SU-DHL-6 (cell line): ENCODE measurements around the gene ADAM8.

Experiments
- H2AFZ ChIP-seq: fragments of 200-600 bp; sonication (generic); 2 replicates; pipeline ENCODE4 v1.6.1; 2014; ENCODE audit warnings: low read depth, mild to moderate bottlenecking, moderate library complexity, mixed read lengths, antibody characterized with exemption, low read length; ENCODE audit not compliant: severe bottlenecking
- H3F3A ChIP-seq: fragments of 200-600 bp; shearing (Covaris generic); 2 replicates; pipeline ENCODE4 v1.6.0; 2016; ENCODE audit warnings: antibody characterized with exemption, mild to moderate bottlenecking; ENCODE audit not compliant: insufficient read depth
- H3K27ac ChIP-seq: fragments of 200-600 bp; sonication (generic); 2 replicates; pipeline ENCODE4 v1.5.1; 2016; ENCODE audit warnings: low read depth, mild to moderate bottlenecking, low read length, moderate library complexity, mixed read lengths
- H3K27me3 ChIP-seq: fragments of 200-600 bp; sonication (generic), shearing (Covaris generic); 2 replicates; pipeline ENCODE4 v1.6.0; 2014; ENCODE audit warnings: mild to moderate bottlenecking, low read length
- H3K36me3 ChIP-seq: fragments of 200-600 bp; sonication (generic); 2 replicates; pipeline ENCODE4 v1.6.1; 2014; ENCODE audit warnings: mild to moderate bottlenecking, low read length, mixed read lengths
- H3K4me2 ChIP-seq: fragments of 300-600, 200-600 bp; shearing (Covaris generic), sonication (generic); 2 replicates; pipeline ENCODE4 v1.6.0; 2014; ENCODE audit warnings: low read length, low read depth, mild to moderate bottlenecking; ENCODE audit not compliant: poor library complexity, severe bottlenecking
- H3K4me3 ChIP-seq: fragments of 200-600 bp; sonication (generic); 2 replicates; pipeline ENCODE4 v1.5.1; 2014; ENCODE audit warnings: antibody characterized with exemption, low read length, mild to moderate bottlenecking, mixed read lengths; ENCODE audit not compliant: insufficient read depth, poor library complexity, severe bottlenecking
- H3K79me2 ChIP-seq: fragments of 200-600 bp; sonication (generic); 2 replicates; pipeline ENCODE4 v1.6.1; 2014; ENCODE audit warnings: mild to moderate bottlenecking, low read length, moderate library complexity; ENCODE audit not compliant: insufficient read depth
- H3K9ac ChIP-seq: fragments of 200-600 bp; sonication (generic); 2 replicates; pipeline ENCODE4 v1.7.0; 2014; ENCODE audit warnings: mild to moderate bottlenecking, low read length
- H3K9me2 ChIP-seq: fragments of 200-600 bp; sonication (generic); replicated peaks from 2 replicates; pipeline ENCODE4 v1.6.1; 2014; ENCODE audit warnings: low read length; ENCODE audit not compliant: insufficient read depth
- H3K9me3 ChIP-seq: fragments of 200-600 bp; sonication (generic); 2 replicates; pipeline ENCODE4 v1.6.1; 2014; ENCODE audit warnings: low read length, mixed read lengths; ENCODE audit not compliant: insufficient read depth
- H4K20me1 ChIP-seq: fragments of 200-600 bp; sonication (generic); 2 replicates; pipeline ENCODE4 v1.6.1; 2014; ENCODE audit warnings: low read depth, mild to moderate bottlenecking, antibody characterized with exemption, low read length, moderate library complexity, mixed read lengths
- CTCF ChIP-seq: fragments of 200-600 bp; sonication (generic); IDR thresholded peaks from one replicate; pipeline ENCODE4 v1.5.1; 2017; ENCODE audit warnings: antibody characterized with exemption, mild to moderate bottlenecking, low read length, moderate library complexity; ENCODE audit not compliant: insufficient read depth, poor library complexity, severe bottlenecking
- EZH2phosphoT487 ChIP-seq: fragments of 200-600 bp; sonication (generic), shearing (Covaris generic); conservative IDR thresholded peaks from 2 replicates; pipeline ENCODE4 v1.6.1; 2018; ENCODE audit warnings: mild to moderate bottlenecking, antibody characterized with exemption, low read length, moderate library complexity, mixed read lengths

ADAM8 gene

GRCh38 chr10:133286366-133286765, 9.7 kb upstream of the ADAM8 start:
- Histone ChIP-seq H3K9me2 (no peaks in the 10 kb centered on the region), H4K20me1 (no peaks in the 10 kb centered on the region), H2AFZ (no peak overlapping the region), H3K27ac (no peak overlapping the region), H3K9me3 (no peaks in the 10 kb centered on the region), H3F3A (no peaks in the 10 kb centered on the region), H3K79me2 (no peaks in the 10 kb centered on the region), H3K9ac (no peak overlapping the region), H3K27me3 (no peaks in the 10 kb centered on the region), H3K4me2 (no peak overlapping the region), H3K36me3 (no peaks in the 10 kb centered on the region), H3K4me3 (no peak overlapping the region)
- no peak for TF ChIP-seq CTCF
- TF ChIP-seq EZH2phosphoT487 = no peak

GRCh38 chr10:133285217-133285616, 8.5 kb upstream of the ADAM8 start:
- no peaks in the 10 kb centered on the region for H3K79me2 ChIP-seq
- no peaks in the 10 kb centered on the region for H3K27me3 ChIP-seq
- no peaks in the 10 kb centered on the region for H3K9me3 ChIP-seq
- H3K27ac ChIP-seq = no peak overlapping the region
- no peak overlapping the region for H3K9ac ChIP-seq
- TF ChIP-seq CTCF (no peak), EZH2phosphoT487 (no peak)
- H3K36me3 ChIP-seq = no peaks in the 10 kb centered on the region
- no peak overlapping the region for H3K4me3 ChIP-seq
- H4K20me1 ChIP-seq = no peaks in the 10 kb centered on the region
- no peaks in the 10 kb centered on the region for H3F3A ChIP-seq
- no peak overlapping the region for H3K4me2 ChIP-seq
- H3K9me2 ChIP-seq = no peaks in the 10 kb centered on the region
- H2AFZ ChIP-seq = no peak overlapping the region

DNA sequence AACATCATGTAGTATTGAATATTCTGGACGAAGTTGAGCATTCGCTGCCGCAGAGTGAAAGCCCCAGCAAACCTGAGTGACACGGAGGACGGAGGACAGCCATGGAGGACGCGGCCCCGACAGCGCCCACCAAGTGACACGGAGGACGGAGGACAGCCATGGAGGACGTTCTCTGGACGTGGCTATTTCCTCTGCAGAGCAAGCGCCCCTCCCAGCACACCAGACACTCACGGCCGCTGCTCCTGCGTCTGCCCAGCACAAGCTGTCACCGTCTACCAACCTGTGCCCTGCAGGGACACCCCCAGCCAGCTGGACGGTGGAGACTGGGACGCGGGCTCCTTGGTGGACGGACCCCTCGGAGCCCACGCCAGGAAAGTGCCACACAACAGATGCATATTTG, 7.3 kb upstream of the ADAM8 start:
- H2AFZ ChIP-seq = no peak overlapping the region
- H3K79me2 ChIP-seq = no peaks in the 10 kb centered on the region
- H3K36me3 ChIP-seq = no peaks in the 10 kb centered on the region
- H3K9me2 ChIP-seq = no peaks in the 10 kb centered on the region
- no peak overlapping the region for H3K4me2 ChIP-seq
- no peak overlapping the region for H3K9ac ChIP-seq
- no peaks in the 10 kb centered on the region for H3K9me3 ChIP-seq
- H4K20me1 ChIP-seq = no peaks in the 10 kb centered on the region
- no peak for TF ChIP-seq CTCF
- TF ChIP-seq EZH2phosphoT487 = no peak
- no peaks in the 10 kb centered on the region for H3K27me3 ChIP-seq
- no peaks in the 10 kb centered on the region for H3F3A ChIP-seq
- H3K27ac ChIP-seq = no peak overlapping the region
- no peak overlapping the region for H3K4me3 ChIP-seq
